ENCODE data around the gene LSP1. TPM values are rescaled to one million over a fixed set of nuclear protein-coding genes. Genes with fewer than 3 reads are reported as not detected.

Gene LSP1
- total RNA-seq, 2 experiments from 2014 or later = 668 to 687 TPM

GRCh38 chr11:1858576-1858975 lies 5.7 kb downstream of the LSP1 start:
- Mint-ChIP-seq H3K27me3 (no peaks in the 10 kb centered on the region), H3K4me3 (no peak overlapping the region), H3K36me3 (ENCODE audit: low read depth) (peaks cover 27% of the 10 kb centered on the region), H3K9me3 (no peaks in the 10 kb centered on the region), H3K27ac (no peak overlapping the region), H3K4me1 (peaks cover 19% of the 10 kb centered on the region)
- no peak for DNase-seq
- POLR2A ChIA-PET = no interaction called here
- CTCF ChIA-PET = interaction anchor here (2.2 kb wide), 1 partner anchor 24 kb away, joined by 5 read pairs; no protein-coding TSS in a partner anchor

- peaks cover 19% of the 10 kb centered on the region for H3K4me1 Mint-ChIP-seq
- H3K9me3 Mint-ChIP-seq = no peaks in the 10 kb centered on the region
Measured at GRCh38 chr11:1859004-1859403, 6.1 kb downstream of the LSP1 start.

DNA sequence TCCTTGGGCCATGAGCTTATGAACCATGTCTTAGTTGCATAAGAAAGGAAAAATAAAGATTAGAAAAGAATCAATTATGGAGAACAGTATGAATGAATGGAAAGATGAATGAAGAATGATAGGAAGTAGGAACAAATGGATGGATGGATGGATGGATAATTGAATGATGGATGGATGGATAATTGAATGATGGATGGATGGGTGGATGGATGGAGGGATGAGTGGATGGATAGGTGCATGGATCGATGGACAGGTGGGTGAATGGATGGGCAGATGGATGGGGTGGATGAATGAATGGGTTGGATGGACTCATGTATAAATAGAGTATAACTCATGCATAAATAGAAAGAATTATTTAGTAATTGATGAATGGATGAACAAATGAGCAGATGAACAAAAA lies 7.2 kb downstream of the LSP1 start:
- Mint-ChIP-seq H3K4me3 (no peak overlapping the region), H3K36me3 (ENCODE audit: low read depth) (peaks cover 21% of the 10 kb centered on the region)
- CTCF ChIA-PET = interaction anchor here (2.2 kb wide), 1 partner anchor 22 kb away, joined by 5 read pairs; no protein-coding TSS in a partner anchor

More at GRCh38 chr11:1859004-1859403, 6.1 kb downstream of the LSP1 start:
- DNase-seq = no peak
- no peaks in the 10 kb centered on the region for H3K27me3 Mint-ChIP-seq
- H3K27ac Mint-ChIP-seq = no peak overlapping the region
- ChIA-PET CTCF (interaction anchor here (2.2 kb wide), 1 partner anchor 23 kb away, joined by 5 read pairs; no protein-coding TSS in a partner anchor), POLR2A (no interaction called here)
- H3K4me3 Mint-ChIP-seq = no peak overlapping the region
- peaks cover 23% of the 10 kb centered on the region for H3K36me3 Mint-ChIP-seq (ENCODE audit: low read depth)

GRCh38 chr11:1861435-1862411 lies 8.8 kb downstream of the LSP1 start:
- DNase-seq = no peak
- no peak overlapping the region for H3K4me3 Mint-ChIP-seq
- no peak overlapping the region for H3K27ac Mint-ChIP-seq
- H3K4me1 Mint-ChIP-seq = peaks cover 13% of the 10 kb centered on the region
- peaks cover 21% of the 10 kb centered on the region for H3K36me3 Mint-ChIP-seq (ENCODE audit: low read depth)
- CTCF ChIA-PET = interaction anchor here (0.6 to 0.9 kb wide), 2 partner anchors 151 to 291 kb away, joined by 3 read pairs; no protein-coding TSS in a partner anchor
- POLR2A ChIA-PET = no interaction called here
- no peaks in the 10 kb centered on the region for H3K9me3 Mint-ChIP-seq
- H3K27me3 Mint-ChIP-seq = no peaks in the 10 kb centered on the region

More for the DNA sequence above, 7.2 kb downstream of the LSP1 start:
- Mint-ChIP-seq H3K9me3 (no peaks in the 10 kb centered on the region), H3K27me3 (no peaks in the 10 kb centered on the region), H3K27ac (no peak overlapping the region), H3K4me1 (peaks cover 19% of the 10 kb centered on the region)
- POLR2A ChIA-PET = no interaction called here
- no peak for DNase-seq

- ChIA-PET CTCF (interaction anchor here (0.6 to 0.9 kb wide), 2 partner anchors 152 to 290 kb away, joined by 3 read pairs; no protein-coding TSS in a partner anchor), POLR2A (no interaction called here)
- H3K36me3 Mint-ChIP-seq (ENCODE audit: low read depth) = peaks cover 21% of the 10 kb centered on the region
- DNase-seq = no peak
- H3K9me3 Mint-ChIP-seq = no peaks in the 10 kb centered on the region
- no peak overlapping the region for H3K4me3 Mint-ChIP-seq
- H3K27me3 Mint-ChIP-seq = no peaks in the 10 kb centered on the region
- H3K4me1 Mint-ChIP-seq = peaks cover 10% of the 10 kb centered on the region
- no peak overlapping the region for H3K27ac Mint-ChIP-seq
Measured at GRCh38 chr11:1862588-1863351, 9.9 kb downstream of the LSP1 start.

DNA sequence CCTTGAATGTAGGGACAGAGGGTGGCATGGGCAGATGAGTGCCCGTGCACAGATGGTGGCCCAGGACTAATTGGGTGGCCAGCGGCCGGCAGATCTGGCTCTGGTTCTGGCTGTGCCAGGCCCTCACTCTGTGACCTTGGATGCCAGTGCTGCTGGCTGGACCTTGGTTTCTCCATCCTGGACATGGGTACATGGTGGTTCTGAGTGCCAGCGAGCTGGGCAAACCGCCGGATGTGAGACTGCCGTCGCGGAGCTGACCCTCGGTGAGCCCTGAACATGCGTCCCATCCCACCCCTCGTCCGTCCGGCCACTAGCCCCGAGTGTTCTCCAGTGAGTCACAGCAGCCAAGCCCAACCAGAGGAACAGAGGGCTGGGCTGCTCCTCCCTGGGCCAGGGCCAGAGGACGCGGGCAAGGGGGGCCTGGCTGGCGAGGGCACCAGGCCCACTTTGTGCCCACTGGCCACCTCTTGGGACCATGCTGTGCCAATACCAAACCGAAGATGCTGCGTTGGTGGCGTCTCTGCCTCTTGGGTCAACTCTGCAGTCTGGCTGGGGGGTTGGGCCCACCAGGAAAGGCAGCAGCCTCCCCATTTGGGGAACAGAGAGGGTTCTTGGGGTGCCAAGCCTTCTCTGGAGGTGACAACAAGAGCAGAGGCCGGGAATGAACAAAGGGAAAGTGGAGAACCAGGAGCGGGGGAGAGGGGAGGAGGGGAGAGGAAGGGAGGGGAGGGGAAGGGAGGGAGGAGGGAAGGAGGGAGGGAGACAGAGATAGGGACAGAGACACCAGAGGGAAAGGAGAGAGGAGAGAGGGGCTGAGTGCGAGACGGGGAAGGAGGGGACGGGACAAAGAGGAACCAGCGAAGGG lies 10.7 kb downstream of the LSP1 start:
- ChIA-PET POLR2A (no interaction called here), CTCF (no interaction called here)
- no peak for DNase-seq
- H3K4me3 Mint-ChIP-seq = no peak overlapping the region
- H3K27ac Mint-ChIP-seq = no peak overlapping the region
- H3K9me3 Mint-ChIP-seq = no peaks in the 10 kb centered on the region
- peaks cover 17% of the 10 kb centered on the region for H3K36me3 Mint-ChIP-seq (ENCODE audit: low read depth)
- peaks cover 9% of the 10 kb centered on the region for H3K4me1 Mint-ChIP-seq
- H3K27me3 Mint-ChIP-seq = no peaks in the 10 kb centered on the region

DNA sequence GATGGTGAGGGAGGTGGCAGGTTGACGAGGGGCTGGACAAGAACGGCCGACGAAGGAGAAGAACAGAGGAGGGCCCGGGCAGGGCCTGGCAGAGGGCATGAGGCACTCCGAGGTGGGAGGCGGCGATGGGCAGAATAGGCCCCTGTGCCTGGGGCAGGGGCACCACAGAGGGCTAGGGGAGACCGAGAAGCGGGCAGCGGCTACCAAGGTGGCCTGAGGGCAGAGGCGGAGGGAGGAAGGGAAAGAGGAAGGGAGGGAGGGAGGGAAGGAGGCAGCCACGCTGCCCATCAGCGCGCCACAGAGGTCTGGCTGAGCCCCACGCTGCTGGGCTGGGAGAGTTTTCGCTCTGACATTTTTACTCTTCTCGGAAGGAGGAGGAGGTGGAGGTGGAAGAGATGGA lies 11.3 kb downstream of the LSP1 start:
- H3K36me3 Mint-ChIP-seq (ENCODE audit: low read depth) = peaks cover 18% of the 10 kb centered on the region
- H3K9me3 Mint-ChIP-seq = no peaks in the 10 kb centered on the region
- ChIA-PET CTCF (no interaction called here), POLR2A (no interaction called here)
- no peaks in the 10 kb centered on the region for H3K27me3 Mint-ChIP-seq
- H3K4me3 Mint-ChIP-seq = no peak overlapping the region
- no peak overlapping the region for H3K27ac Mint-ChIP-seq
- peaks cover 14% of the 10 kb centered on the region for H3K4me1 Mint-ChIP-seq
- DNase-seq = no peak

- Mint-ChIP-seq H3K27me3 (no peaks in the 10 kb centered on the region), H3K4me3 (no peak overlapping the region), H3K27ac (no peak overlapping the region), H3K36me3 (ENCODE audit: low read depth) (peaks cover 19% of the 10 kb centered on the region), H3K9me3 (no peaks in the 10 kb centered on the region), H3K4me1 (peaks cover 20% of the 10 kb centered on the region)
- CTCF ChIA-PET = interaction anchor here (1.9 kb wide), 1 partner anchor 17 kb away, joined by 9 read pairs; no protein-coding TSS in a partner anchor
- no peak for DNase-seq
- POLR2A ChIA-PET = no interaction called here
Measured at GRCh38 chr11:1864831-1865665, 12.2 kb downstream of the LSP1 start.

DNA sequence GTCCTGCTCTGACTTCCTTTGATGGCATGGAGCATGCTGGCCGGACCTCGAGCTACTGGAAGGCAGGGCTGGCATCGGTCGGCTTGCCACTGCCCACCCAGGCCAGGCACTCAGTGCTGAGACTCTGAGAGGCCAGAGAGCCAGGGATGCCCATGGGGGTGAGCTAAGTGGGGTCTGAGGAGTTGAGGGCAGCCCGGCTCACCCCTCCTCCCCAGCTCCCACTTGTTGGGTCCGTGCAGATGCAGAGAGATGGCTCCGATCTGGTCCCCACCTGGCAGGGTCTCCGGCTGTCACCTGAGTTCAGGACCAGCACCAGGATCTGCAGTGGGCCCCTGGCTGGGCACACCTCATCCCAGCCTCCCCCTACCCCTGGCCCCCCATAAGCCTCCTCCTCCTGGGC lies 13.3 kb downstream of the LSP1 start:
- Mint-ChIP-seq H3K4me1 (peaks cover 32% of the 10 kb centered on the region), H3K36me3 (ENCODE audit: low read depth) (peaks cover 21% of the 10 kb centered on the region), H3K27me3 (no peaks in the 10 kb centered on the region), H3K4me3 (no peak overlapping the region), H3K9me3 (no peaks in the 10 kb centered on the region), H3K27ac (no peak overlapping the region)
- ChIA-PET POLR2A (no interaction called here), CTCF (interaction anchor here (0.6 to 1.9 kb wide), 3 partner anchors 14 to 202 kb away, joined by 3 to 9 read pairs (median 3); partner anchors contain the start of gene LSP1)
- DNase-seq = no peak

GRCh38 chr11:1866776-1867175 lies 13.9 kb downstream of the LSP1 start:
- Mint-ChIP-seq H3K36me3 (ENCODE audit: low read depth) (peaks cover 23% of the 10 kb centered on the region), H3K9me3 (no peaks in the 10 kb centered on the region), H3K4me1 (peaks cover 34% of the 10 kb centered on the region), H3K4me3 (no peak overlapping the region), H3K27ac (no peak overlapping the region), H3K27me3 (no peaks in the 10 kb centered on the region)
- ChIA-PET CTCF (interaction anchor here (1.9 kb wide), 1 partner anchor 16 kb away, joined by 9 read pairs; no protein-coding TSS in a partner anchor), POLR2A (no interaction called here)
- no peak for DNase-seq

- Mint-ChIP-seq H3K36me3 (ENCODE audit: low read depth) (peaks cover 23% of the 10 kb centered on the region), H3K4me1 (peaks cover 40% of the 10 kb centered on the region), H3K27me3 (no peaks in the 10 kb centered on the region), H3K4me3 (no peak overlapping the region), H3K27ac (no peak overlapping the region), H3K9me3 (no peaks in the 10 kb centered on the region)
- DNase-seq = no peak
- ChIA-PET CTCF (interaction anchor here (0.6 kb wide), 1 partner anchor 169 kb away, joined by 3 read pairs; no protein-coding TSS in a partner anchor), POLR2A (no interaction called here)
Measured at GRCh38 chr11:1867381-1867780, 14.5 kb downstream of the LSP1 start.

All from activated CD4-positive, alpha-beta T cell treated with anti-CD3 and anti-CD28 coated beads, Interleukin-2, amount 10 ng/mL, durations not matched to agents 7 days and 5 days (primary cell).